ENCODE results near the gene ACBD7.

Gene ACBD7

GRCh38 chr10:15069230-15069629 is 19.3 kb downstream of the ACBD7 start:
- H3K4me3 ChIP-seq (ENCODE audit: low read depth, low read length), result no peak overlapping the region
- peak; percentile 39 for TF ChIP-seq CTCF (conservative IDR thresholded peaks at IDR 0.05; ENCODE audit: low read depth, low read length)
- no peak for DNase-seq (ENCODE audit: low read depth)

- DNase-seq (ENCODE audit: low read depth), result peak; percentile 96
- no peak for TF ChIP-seq CTCF (conservative IDR thresholded peaks at IDR 0.05; ENCODE audit: low read depth, low read length)
- no peak overlapping the region for H3K4me3 ChIP-seq (ENCODE audit: low read depth, low read length)
These were observed 19.8 kb downstream of the ACBD7 start for GRCh38 chr10:15068802-15069201.

GRCh38 chr10:15067154-15067553 is 21.4 kb downstream of the ACBD7 start:
- no peak for TF ChIP-seq CTCF (conservative IDR thresholded peaks at IDR 0.05; ENCODE audit: low read depth, low read length)
- no peak for DNase-seq (ENCODE audit: low read depth)
- no peak overlapping the region for H3K4me3 ChIP-seq (ENCODE audit: low read depth, low read length)

- no peak for DNase-seq (ENCODE audit: low read depth)
- H3K4me3 ChIP-seq (ENCODE audit: low read depth, low read length), result no peak overlapping the region
- no peak for TF ChIP-seq CTCF (conservative IDR thresholded peaks at IDR 0.05; ENCODE audit: low read depth, low read length)
These were observed 27.9 kb downstream of the ACBD7 start for GRCh38 chr10:15060638-15061037.

GRCh38 chr10:15059914-15060313 is 28.7 kb downstream of the ACBD7 start:
- DNase-seq (ENCODE audit: low read depth), result no peak
- H3K4me3 ChIP-seq (ENCODE audit: low read depth, low read length), result no peak overlapping the region

GRCh38 chr10:15058689-15059088 is 29.9 kb downstream of the ACBD7 start:
- no peak for DNase-seq (ENCODE audit: low read depth)
- H3K4me3 ChIP-seq (ENCODE audit: low read depth, low read length), result no peak overlapping the region
- TF ChIP-seq CTCF (conservative IDR thresholded peaks at IDR 0.05; ENCODE audit: low read depth, low read length), result no peak

More at GRCh38 chr10:15059914-15060313, 28.7 kb downstream of the ACBD7 start:
- no peak for TF ChIP-seq CTCF (conservative IDR thresholded peaks at IDR 0.05; ENCODE audit: low read depth, low read length)

GRCh38 chr10:15053061-15053460 is 35.5 kb downstream of the ACBD7 start:
- no peak overlapping the region for H3K4me3 ChIP-seq (ENCODE audit: low read depth, low read length)
- DNase-seq (ENCODE audit: low read depth), result no peak
- TF ChIP-seq CTCF (conservative IDR thresholded peaks at IDR 0.05; ENCODE audit: low read depth, low read length), result no peak

Measured in choroid plexus epithelial cell (primary cell).